GM21786 (cell line): Measurements from ENCODE around the gene CSNK1A1.

Experiments
- ATAC-seq: cut with Tn5 transposase; IDR thresholded peaks from one replicate; pipeline ENCODE4 v1.9.1; 2021; ENCODE audit not compliant: unreplicated experiment

CSNK1A1 gene

GRCh38 chr5:149442563-149443182, 108.6 kb downstream of the CSNK1A1 start:
- no peak for ATAC-seq
